C4-2B (cell line): ENCODE results near the gene PTPRM.

ENCODE experiments used
- CTCF ChIP-seq: fragments of 450-650 bp; conservative IDR thresholded peaks from 2 replicates; pipeline ENCODE4 v1.5.1; 2017; ENCODE audit warnings: mild to moderate bottlenecking
- ZFX ChIP-seq: fragments of 450-650 bp; IDR thresholded peaks from 2 replicates; pipeline ENCODE4 v1.6.1; 2017

- TF ChIP-seq CTCF (no peak), ZFX (no peak)
Observed at GRCh38 chr18:8029061-8029460, 461.9 kb downstream of the PTPRM start.
